Stomach (tissue), 4 donors: Measurements from ENCODE around the gene OR51B2.

ENCODE experiments used
- CTCF ChIP-seq, 7 experiments: fragments of 450-650 bp in 4 of 7; fragments of 200-600 bp in 3 of 7; sonication (generic) in 3 of 7; IDR thresholded peaks; one replicate each; pipeline ENCODE4 v1.5.1; 2016 to 2019; ENCODE audit warnings: antibody characterized with exemption in 7 of 7, control low read depth in 2 of 7, mild to moderate bottlenecking in 1 of 7
- EP300 ChIP-seq: sonication (generic); formaldehyde crosslinking; IDR thresholded peaks from one replicate; pipeline ENCODE4 v1.6.1; 2017; ENCODE audit warnings: antibody characterized with exemption
- POLR2A ChIP-seq, 4 donors: fragments of 450-650 bp; IDR thresholded peaks; one replicate each; pipeline ENCODE4 v1.6.1; 2016; ENCODE audit warnings: antibody characterized with exemption in 4 of 4, control low read depth in 2 of 4, mild to moderate bottlenecking in 1 of 4, moderate library complexity in 1 of 4
- POLR2AphosphoS5 ChIP-seq, 3 donors: sonication (generic); formaldehyde crosslinking; IDR thresholded peaks; one replicate each; pipeline ENCODE4 v1.6.1; 2016; ENCODE audit warnings: antibody characterized with exemption in 3 of 3

DNA sequence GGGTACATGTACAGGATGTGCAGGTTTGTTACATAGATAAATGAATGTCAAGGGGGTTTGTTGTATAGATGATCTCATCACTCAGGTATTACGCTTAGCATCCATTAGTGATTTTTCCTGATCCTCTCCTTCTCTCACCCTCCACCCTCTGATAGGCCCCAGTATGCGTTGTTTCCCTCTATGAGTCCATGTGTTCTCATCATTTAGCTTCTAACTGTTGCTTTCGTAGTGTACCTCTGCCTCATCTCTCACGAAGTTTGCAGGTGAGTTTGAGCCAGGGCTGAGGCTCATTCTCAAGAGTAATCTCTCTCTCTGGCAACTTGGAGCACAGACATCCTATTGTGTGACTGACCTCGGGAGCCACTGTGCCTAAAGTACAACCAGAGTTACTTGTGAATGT lies 49.7 kb downstream of the OR51B2 start:
- TF ChIP-seq CTCF (IDR thresholded peaks at IDR 0.05) (no peak), POLR2AphosphoS5 (IDR thresholded peaks at IDR 0.05) (no peak), EP300 (no peak), POLR2A (IDR thresholded peaks at IDR 0.05) (no peak)
